IPS DF 6.9 (cell line): ENCODE measurements around the gene ADGRF3.
"Not testable (repeated sequence)": the region's sequence is repeated elsewhere in the genome, so short reads cannot be mapped to it uniquely, and the experiment has no call there.

Source experiments
- DNase-seq: peaks from one replicate; pipeline ENCODE4 v3.0.0-alpha.2; 2013; ENCODE audit warnings: low read depth, low spot score
- H3K27ac ChIP-seq: one replicate; pipeline ENCODE4 v1.5.1; 2013; ENCODE audit warnings: low read length, control low read depth
- H3K27me3 ChIP-seq: 2 replicates; pipeline ENCODE4 v1.6.1; 2013; ENCODE audit warnings: mild to moderate bottlenecking, low read length; ENCODE audit not compliant: control insufficient read depth, insufficient read depth
- H3K36me3 ChIP-seq: 2 replicates; pipeline ENCODE4 v1.6.1; 2013; ENCODE audit warnings: low read length; ENCODE audit not compliant: control insufficient read depth, insufficient read depth
- H3K4me1 ChIP-seq: 2 replicates; pipeline ENCODE4 v1.6.1; 2013; ENCODE audit warnings: low read length; ENCODE audit not compliant: control insufficient read depth, insufficient read depth
- H3K4me3 ChIP-seq: 2 replicates; pipeline ENCODE4 v1.5.1; 2013; ENCODE audit warnings: mild to moderate bottlenecking, low read length
- H3K9me3 ChIP-seq: 2 replicates; pipeline ENCODE4 v1.6.1; 2013; ENCODE audit warnings: low read length, inconsistent platforms; ENCODE audit not compliant: control insufficient read depth, insufficient read depth
- WGBS: extraction: QIAGEN DNeasy Blood & Tissue Kit; methylation state at CpG from one replicate; pipeline ENCODE4 v1.1.7; 2013; ENCODE audit warnings: mixed read lengths, missing lambda C conversion rate; ENCODE audit not compliant: insufficient read length, insufficient coverage; 5-methylcytosine and 5-hydroxymethylcytosine counted together

Gene ADGRF3

DNA sequence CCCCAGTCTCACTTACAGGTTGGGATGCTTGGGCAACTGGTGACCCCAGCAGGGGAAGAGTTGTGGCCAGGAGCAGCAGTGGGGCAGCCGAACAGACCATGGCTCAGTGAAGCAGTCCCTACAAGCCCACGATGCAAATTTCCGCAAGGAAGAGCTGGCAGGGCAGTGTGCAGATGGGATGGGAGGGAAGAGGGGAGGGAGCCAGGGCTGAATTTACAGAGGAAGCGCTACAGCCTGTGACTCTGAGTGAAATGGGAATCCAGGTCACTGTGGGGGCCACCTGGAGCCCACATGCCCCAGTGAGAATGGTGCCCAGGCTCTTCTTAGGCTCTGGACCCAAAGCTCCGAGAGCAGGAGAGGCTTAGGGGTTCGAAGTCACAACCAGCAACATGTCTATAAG, 27.6 kb downstream of the ADGRF3 start:
- WGBS = no CpG with 5 or more reads among the region's 6 CpGs
- H3K9me3 ChIP-seq = no peaks in the 10 kb centered on the region
- 0 out of 2 replicates have a peak, but pooled peaks cover 1% of the 10 kb centered on the region for H3K4me1 ChIP-seq
- H3K4me3 ChIP-seq = no peak overlapping the region
- no peaks in the 10 kb centered on the region for H3K36me3 ChIP-seq
- H3K27ac ChIP-seq = no peak overlapping the region
- no peaks in the 10 kb centered on the region for H3K27me3 ChIP-seq
- DNase-seq = no peak

DNA sequence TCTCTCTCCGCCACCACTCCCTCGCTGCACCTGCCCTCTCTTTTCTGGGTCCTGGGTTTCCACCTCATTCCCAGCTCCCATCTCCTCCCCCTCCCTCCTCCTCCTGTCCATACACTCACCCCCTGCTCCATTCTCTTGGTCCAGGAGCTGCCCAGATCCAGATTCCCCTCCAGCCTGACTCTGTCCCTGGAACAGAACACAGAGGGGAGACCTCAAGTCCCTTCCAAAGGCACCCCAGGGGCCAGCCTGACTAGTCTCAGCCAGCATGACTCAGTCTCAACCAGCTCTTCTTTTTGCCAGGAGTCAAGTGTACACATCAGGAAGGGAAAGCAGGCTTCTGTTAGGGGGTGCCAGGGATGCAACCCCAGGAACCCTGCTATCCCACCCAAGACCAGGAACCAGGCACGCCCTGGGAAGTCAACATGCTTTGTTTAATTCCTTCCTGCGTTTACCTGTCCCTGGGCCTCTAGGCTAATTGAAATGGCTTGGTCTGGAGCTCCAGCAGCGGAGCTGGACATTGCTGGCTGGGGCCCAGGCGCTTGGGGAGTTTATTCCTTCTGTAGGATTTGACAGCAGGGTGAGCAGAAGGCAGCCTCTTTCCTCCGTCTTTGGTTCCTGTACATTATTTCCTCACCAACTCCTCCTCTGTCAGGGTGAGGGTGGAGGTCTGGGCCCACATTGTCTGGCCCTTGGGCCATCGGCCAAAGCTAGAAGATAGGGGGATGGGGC, 29.0 kb downstream of the ADGRF3 start:
- Histone ChIP-seq H3K27me3 (no peaks in the 10 kb centered on the region), H3K4me1 (0 out of 2 replicates have a peak, but pooled peaks cover 1% of the 10 kb centered on the region), H3K9me3 (no peaks in the 10 kb centered on the region), H3K4me3 (no peak overlapping the region), H3K36me3 (0 out of 2 replicates have a peak, but pooled peaks cover 2% of the 10 kb centered on the region), H3K27ac (no peak overlapping the region)
- WGBS = no CpG with 5 or more reads among the region's 8 CpGs
- DNase-seq = no peak

- no CpG with 5 or more reads among the region's 6 CpGs for WGBS
- Histone ChIP-seq H3K4me1 (0 out of 2 replicates have a peak, but pooled peaks cover 1% of the 10 kb centered on the region), H3K4me3 (no peak overlapping the region), H3K27ac (no peak overlapping the region), H3K36me3 (0 out of 2 replicates have a peak, but pooled peaks cover 2% of the 10 kb centered on the region), H3K27me3 (no peaks in the 10 kb centered on the region), H3K9me3 (no peaks in the 10 kb centered on the region)
- no peak for DNase-seq
Observed at GRCh38 chr2:26316845-26317244, 29.7 kb downstream of the ADGRF3 start.

- DNase-seq = no peak
- H3K4me1 ChIP-seq = 0 out of 2 replicates have a peak, but pooled peaks cover 1% of the 10 kb centered on the region
- no peaks in the 10 kb centered on the region for H3K27me3 ChIP-seq
- WGBS = no CpG with 5 or more reads among the region's 2 CpGs
- H3K36me3 ChIP-seq = 0 out of 2 replicates have a peak, but pooled peaks cover 2% of the 10 kb centered on the region
- H3K27ac ChIP-seq = no peak overlapping the region
- H3K9me3 ChIP-seq = no peaks in the 10 kb centered on the region
- H3K4me3 ChIP-seq = no peak overlapping the region
Observed at GRCh38 chr2:26316041-26316440, 30.5 kb downstream of the ADGRF3 start.

GRCh38 chr2:26314243-26314642, 32.3 kb downstream of the ADGRF3 start:
- 0 out of 2 replicates have a peak, but pooled peaks cover 2% of the 10 kb centered on the region for H3K36me3 ChIP-seq
- no CpG with 5 or more reads among the region's 8 CpGs for WGBS
- no peak overlapping the region for H3K27ac ChIP-seq
- H3K4me1 ChIP-seq = 0 out of 2 replicates have a peak, but pooled peaks cover 1% of the 10 kb centered on the region
- H3K9me3 ChIP-seq = no peaks in the 10 kb centered on the region
- DNase-seq = no peak
- H3K27me3 ChIP-seq = no peaks in the 10 kb centered on the region
- no peak overlapping the region for H3K4me3 ChIP-seq

GRCh38 chr2:26313446-26313845, 33.1 kb downstream of the ADGRF3 start:
- Histone ChIP-seq H3K27ac (no peak overlapping the region), H3K4me3 (no peak overlapping the region), H3K27me3 (no peaks in the 10 kb centered on the region), H3K9me3 (no peaks in the 10 kb centered on the region), H3K4me1 (no peaks in the 10 kb centered on the region), H3K36me3 (0 out of 2 replicates have a peak, but pooled peaks cover 2% of the 10 kb centered on the region)
- no CpG with 5 or more reads among the region's 12 CpGs for WGBS
- no peak for DNase-seq

- WGBS = no CpG with 5 or more reads among the region's 9 CpGs
- DNase-seq = no peak
- 0 out of 2 replicates have a peak, but pooled peaks cover 2% of the 10 kb centered on the region for H3K36me3 ChIP-seq
- H3K4me3 ChIP-seq = no peak overlapping the region
- H3K27me3 ChIP-seq = no peaks in the 10 kb centered on the region
- no peaks in the 10 kb centered on the region for H3K9me3 ChIP-seq
- H3K4me1 ChIP-seq = no peaks in the 10 kb centered on the region
- H3K27ac ChIP-seq = no peak overlapping the region
Observed at GRCh38 chr2:26312471-26312870, 34.1 kb downstream of the ADGRF3 start.

GRCh38 chr2:26309921-26310320, 36.7 kb downstream of the ADGRF3 start:
- H3K9me3 ChIP-seq = no peaks in the 10 kb centered on the region
- 0 out of 2 replicates have a peak, but pooled peaks cover 2% of the 10 kb centered on the region for H3K36me3 ChIP-seq
- no peaks in the 10 kb centered on the region for H3K27me3 ChIP-seq
- H3K4me3 ChIP-seq = no peak overlapping the region
- H3K4me1 ChIP-seq = no peaks in the 10 kb centered on the region
- no peak for DNase-seq
- no CpG with 5 or more reads among the region's 10 CpGs for WGBS
- H3K27ac ChIP-seq = no peak overlapping the region

DNA sequence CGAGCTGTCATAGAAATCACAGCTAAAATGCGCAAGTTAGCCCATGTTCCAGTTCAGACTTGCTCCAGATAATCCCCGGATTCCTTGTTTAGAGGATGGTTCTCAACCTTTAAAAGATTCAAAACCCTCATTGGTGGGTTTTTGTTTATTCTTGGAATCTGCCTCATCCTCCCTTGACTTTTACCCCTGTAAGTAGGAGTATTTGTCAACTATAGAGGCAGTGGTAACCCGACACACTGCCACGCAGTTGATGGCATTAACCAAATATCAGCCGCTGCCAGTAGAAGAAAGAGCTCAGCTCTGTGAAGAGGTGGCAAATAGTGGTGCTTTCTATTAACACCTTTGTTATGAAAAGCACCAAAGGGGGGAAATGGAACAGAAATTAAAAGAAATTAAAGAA, 41.0 kb downstream of the ADGRF3 start:
- no peak overlapping the region for H3K27ac ChIP-seq
- no CpG with 5 or more reads among the region's 6 CpGs for WGBS
- DNase-seq = no peak
- no peaks in the 10 kb centered on the region for H3K9me3 ChIP-seq
- H3K4me3 ChIP-seq = no peak overlapping the region
- H3K27me3 ChIP-seq = no peaks in the 10 kb centered on the region
- H3K36me3 ChIP-seq = no peaks in the 10 kb centered on the region
- no peaks in the 10 kb centered on the region for H3K4me1 ChIP-seq

DNA sequence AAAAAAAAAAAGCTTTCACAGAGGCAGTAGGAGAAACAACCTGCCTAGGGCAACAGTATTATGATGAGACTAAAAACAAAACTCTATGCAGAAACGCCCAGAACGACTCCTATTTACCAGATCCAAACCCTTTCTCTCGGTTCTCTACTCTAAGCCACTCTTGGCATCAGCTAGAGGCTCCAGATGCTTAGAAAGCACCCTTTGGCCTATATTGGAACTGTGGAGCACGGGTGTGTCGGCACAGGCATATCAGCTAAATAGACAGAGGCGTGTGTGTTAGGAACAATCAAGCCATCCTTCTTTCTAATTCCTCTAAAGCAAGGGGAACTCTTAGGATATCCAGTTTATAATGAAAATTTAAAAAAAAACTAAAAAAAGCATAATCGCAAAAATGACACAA, 41.5 kb downstream of the ADGRF3 start:
- WGBS = no CpG with 5 or more reads among the region's 7 CpGs

DNA sequence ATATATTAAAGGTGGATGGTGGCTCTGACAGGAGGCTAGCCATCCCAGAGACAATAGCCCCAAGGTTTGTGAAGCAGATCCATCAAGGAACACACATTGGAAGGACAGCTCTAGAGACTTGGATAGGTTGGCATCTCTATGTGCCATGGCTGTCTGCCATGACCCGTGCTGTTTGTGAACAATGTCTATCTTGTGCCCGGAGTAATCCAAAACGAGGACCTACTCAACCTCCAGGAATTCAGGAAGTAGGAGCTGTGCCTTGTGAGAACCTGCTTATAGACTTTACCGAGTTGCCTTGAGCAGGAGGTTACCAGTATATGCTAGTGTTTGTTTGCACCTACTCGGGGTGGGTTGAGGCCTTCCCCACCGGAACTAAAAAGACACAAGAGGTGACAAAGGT, 43.7 kb downstream of the ADGRF3 start:
- Histone ChIP-seq H3K36me3 (no peaks in the 10 kb centered on the region), H3K27ac (no peak overlapping the region), H3K4me3 (no peak overlapping the region), H3K9me3 (no peaks in the 10 kb centered on the region), H3K27me3 (no peaks in the 10 kb centered on the region), H3K4me1 (no peaks in the 10 kb centered on the region)
- WGBS = no CpG with 5 or more reads among the region's 6 CpGs
- DNase-seq = no peak

More for the DNA sequence above, 41.5 kb downstream of the ADGRF3 start:
- H3K27ac ChIP-seq, H3K9me3 ChIP-seq, H3K4me1 ChIP-seq, DNase-seq, H3K4me3 ChIP-seq, H3K36me3 ChIP-seq, H3K27me3 ChIP-seq: not testable (repeated sequence)
